GM12892 (cell line): ENCODE results near the gene ZNF473.
"Not testable (repeated sequence)": the region's sequence is repeated elsewhere in the genome, so short reads cannot be mapped to it uniquely, and the experiment has no call there.

ENCODE experiments used
- POLR2A ChIP-seq: IDR thresholded peaks from 2 replicates; pipeline ENCODE4 v1.6.1; 2011; ENCODE audit warnings: low read depth, low read length, control low read depth
- POLR2AphosphoS5 ChIP-seq: IDR thresholded peaks from 2 replicates; pipeline ENCODE4 v1.6.1; 2011; ENCODE audit warnings: low read depth, low read length, control low read depth
- TAF1 ChIP-seq: IDR thresholded peaks from 2 replicates; pipeline ENCODE4 v1.6.1; 2011; ENCODE audit warnings: low read depth, mild to moderate bottlenecking, control low read depth, low read length, borderline replicate concordance

- not testable (repeated sequence) for TF ChIP-seq POLR2A, TAF1, POLR2AphosphoS5
Observed at GRCh38 chr19:50075644-50076372, 50.0 kb downstream of the ZNF473 start.
